ENCODE measurements around the gene C14orf132.

C14orf132 gene

GRCh38 chr14:96081767-96082400 lies 42.7 kb downstream of the C14orf132 start:
- in situ Hi-C loops (cut with HindIII; ENCODE audit: low sequenced_read_pairs), result no loop called here
- no peak for DNase-seq (ENCODE audit: low read depth)
- H3K4me3 ChIP-seq (ENCODE audit: low read depth, low read length), result no peak overlapping the region
- no peak for TF ChIP-seq CTCF (IDR thresholded peaks at IDR 0.05; ENCODE audit: low read depth, low read length, missing control alignments)

- in situ Hi-C loops (cut with HindIII; ENCODE audit: low sequenced_read_pairs), result no loop called here
- TF ChIP-seq CTCF (IDR thresholded peaks at IDR 0.05; ENCODE audit: low read depth, low read length, missing control alignments), result no peak
- no peak for DNase-seq (ENCODE audit: low read depth)
- H3K4me3 ChIP-seq (ENCODE audit: low read depth, low read length), result no peak overlapping the region
Observed at GRCh38 chr14:96082420-96083300, 43.5 kb downstream of the C14orf132 start.

- H3K4me3 ChIP-seq (ENCODE audit: low read depth, low read length), result no peak overlapping the region
- TF ChIP-seq CTCF (IDR thresholded peaks at IDR 0.05; ENCODE audit: low read depth, low read length, missing control alignments), result no peak
- no peak for DNase-seq (ENCODE audit: low read depth)
- in situ Hi-C loops (cut with HindIII; ENCODE audit: low sequenced_read_pairs), result no loop called here
Observed at GRCh38 chr14:96083667-96084320, 44.6 kb downstream of the C14orf132 start.

- no peak for TF ChIP-seq CTCF (IDR thresholded peaks at IDR 0.05; ENCODE audit: low read depth, low read length, missing control alignments)
- in situ Hi-C loops (cut with HindIII; ENCODE audit: low sequenced_read_pairs), result no loop called here
- no peak overlapping the region for H3K4me3 ChIP-seq (ENCODE audit: low read depth, low read length)
- no peak for DNase-seq (ENCODE audit: low read depth)
Observed at GRCh38 chr14:96084796-96085195, 45.6 kb downstream of the C14orf132 start.

GRCh38 chr14:96085369-96085768 lies 46.2 kb downstream of the C14orf132 start:
- H3K4me3 ChIP-seq (ENCODE audit: low read depth, low read length), result no peak overlapping the region
- TF ChIP-seq CTCF (IDR thresholded peaks at IDR 0.05; ENCODE audit: low read depth, low read length, missing control alignments), result no peak
- in situ Hi-C loops (cut with HindIII; ENCODE audit: low sequenced_read_pairs), result no loop called here
- no peak for DNase-seq (ENCODE audit: low read depth)

- DNase-seq (ENCODE audit: low read depth), result no peak
- in situ Hi-C loops (cut with HindIII; ENCODE audit: low sequenced_read_pairs), result no loop called here
- TF ChIP-seq CTCF (IDR thresholded peaks at IDR 0.05; ENCODE audit: low read depth, low read length, missing control alignments), result no peak
- H3K4me3 ChIP-seq (ENCODE audit: low read depth, low read length), result no peak overlapping the region
Observed at GRCh38 chr14:96086032-96086431, 46.9 kb downstream of the C14orf132 start.

Measured in astrocyte of the cerebellum (primary cell).